GM19463 (cell line): ENCODE data around the gene ATP2B1.

Experiments used
- ATAC-seq: cut with Tn5 transposase; IDR thresholded peaks from one replicate; pipeline ENCODE4 v1.9.1; 2021; ENCODE audit warnings: mild to moderate bottlenecking, moderate library complexity; ENCODE audit not compliant: unreplicated experiment

The ATP2B1 gene

DNA sequence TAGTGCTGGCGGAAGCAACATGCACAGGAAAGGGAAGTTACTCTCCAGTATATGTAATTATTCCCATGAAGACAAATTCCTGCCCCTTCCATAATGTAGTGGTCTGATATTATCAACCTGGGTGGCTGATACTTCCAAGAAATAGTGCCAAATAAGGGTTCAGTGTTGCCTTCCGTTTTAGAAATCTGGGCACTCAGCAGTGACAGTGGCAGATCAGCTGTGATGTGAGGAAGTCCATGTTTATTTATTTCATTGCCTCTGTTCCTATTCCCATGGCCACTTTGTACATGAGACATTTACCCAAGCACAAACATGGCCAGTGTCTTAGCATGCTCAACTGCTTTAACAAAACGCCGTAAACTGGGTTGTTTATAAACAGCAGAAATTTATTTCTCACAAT is 162.5 kb downstream of the ATP2B1 start:
- ATAC-seq, result no peak

GRCh38 chr12:89544681-89545184 is 163.9 kb downstream of the ATP2B1 start:
- ATAC-seq, result peak; percentile 31

GRCh38 chr12:89544022-89544421 is 164.6 kb downstream of the ATP2B1 start:
- no peak for ATAC-seq

DNA sequence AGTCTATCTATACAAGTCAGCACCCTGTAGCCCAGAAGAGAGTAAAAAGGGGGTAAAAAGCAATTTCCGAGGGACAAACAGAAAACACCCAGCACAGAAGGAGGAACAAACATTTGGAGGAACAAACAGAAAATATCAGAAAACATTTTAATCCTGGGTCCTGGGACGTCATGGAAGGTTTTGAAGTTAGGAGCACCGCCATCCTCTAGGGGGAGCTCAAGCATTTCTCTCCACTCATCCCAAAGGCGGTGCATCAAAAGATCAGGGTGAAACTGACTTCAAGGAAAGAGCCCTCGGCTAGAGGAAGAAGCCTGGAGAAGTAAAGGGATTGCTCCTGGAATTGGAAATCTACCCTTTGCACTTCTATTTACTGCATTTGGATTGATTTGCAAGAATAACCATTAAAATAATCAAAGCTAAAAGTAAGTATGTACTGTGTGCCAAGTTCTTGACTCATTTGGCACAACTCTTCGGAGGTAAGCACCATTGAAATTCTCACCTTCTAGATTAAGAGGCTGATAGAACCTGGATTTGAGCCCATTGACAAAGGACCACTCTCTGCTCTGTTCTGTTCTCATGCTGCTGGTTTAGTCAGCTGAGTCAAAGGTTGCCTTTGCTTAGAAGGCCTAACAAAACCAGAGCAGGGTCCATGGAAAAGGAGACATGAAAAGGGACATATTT is 165.6 kb downstream of the ATP2B1 start:
- ATAC-seq, result peak; percentile 72

DNA sequence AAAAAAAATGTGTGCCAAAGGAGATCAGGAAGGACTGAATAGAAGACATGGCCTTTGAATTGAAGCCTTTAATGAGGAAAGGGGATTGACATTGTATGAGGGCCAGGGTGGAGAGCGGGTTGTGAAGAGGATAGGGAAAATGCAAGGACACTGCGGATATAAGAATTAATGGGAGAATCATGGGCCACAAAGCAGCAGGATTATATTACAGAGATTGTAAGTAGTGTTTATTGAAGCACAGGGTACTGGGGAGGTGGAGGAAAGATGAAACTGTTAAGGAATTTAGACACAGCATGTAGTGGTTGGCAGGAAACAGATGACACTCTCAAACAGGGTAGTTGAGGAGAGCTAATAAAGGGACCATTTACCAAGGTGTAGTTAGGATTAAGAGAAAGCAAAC is 166.4 kb downstream of the ATP2B1 start:
- no peak for ATAC-seq

GRCh38 chr12:89540586-89540985 is 168.1 kb downstream of the ATP2B1 start:
- ATAC-seq, result no peak

DNA sequence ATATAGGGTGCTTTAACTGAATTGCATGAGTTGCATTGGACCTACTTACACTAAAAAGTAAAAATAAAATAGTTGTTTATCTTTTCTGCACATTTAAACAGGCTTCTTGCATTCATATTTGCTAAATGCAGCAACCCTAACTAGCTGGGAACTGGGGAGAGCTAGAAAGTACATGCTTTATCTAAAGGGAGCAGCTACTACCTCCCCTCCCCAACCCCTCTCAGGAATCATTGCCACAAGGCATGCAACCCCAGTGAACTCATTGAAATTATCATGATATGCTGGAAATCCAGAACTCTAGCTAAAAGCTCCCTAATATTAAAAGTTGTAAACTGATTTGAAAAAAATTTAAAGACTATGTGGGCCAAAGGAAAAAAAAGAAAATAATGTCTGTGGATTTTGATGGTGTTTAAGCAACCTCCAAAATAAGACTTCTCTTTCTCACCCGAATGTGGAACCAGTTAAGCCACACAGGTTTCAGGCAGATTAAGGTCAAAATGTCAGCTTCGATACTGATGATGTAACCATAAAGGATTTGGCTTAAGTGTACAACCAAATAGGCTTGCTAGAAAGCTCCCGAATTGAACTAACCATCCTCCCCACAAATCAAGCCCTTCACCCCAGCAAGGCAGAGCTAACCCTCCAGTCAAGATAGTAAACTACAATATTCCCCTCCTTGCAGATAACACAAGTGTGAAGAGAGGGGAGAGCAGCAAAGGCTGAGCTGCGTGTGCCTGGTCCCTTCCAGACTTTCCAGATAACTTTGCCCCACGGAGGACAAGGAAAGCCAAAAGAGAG is 169.0 kb downstream of the ATP2B1 start:
- ATAC-seq, result no peak

DNA sequence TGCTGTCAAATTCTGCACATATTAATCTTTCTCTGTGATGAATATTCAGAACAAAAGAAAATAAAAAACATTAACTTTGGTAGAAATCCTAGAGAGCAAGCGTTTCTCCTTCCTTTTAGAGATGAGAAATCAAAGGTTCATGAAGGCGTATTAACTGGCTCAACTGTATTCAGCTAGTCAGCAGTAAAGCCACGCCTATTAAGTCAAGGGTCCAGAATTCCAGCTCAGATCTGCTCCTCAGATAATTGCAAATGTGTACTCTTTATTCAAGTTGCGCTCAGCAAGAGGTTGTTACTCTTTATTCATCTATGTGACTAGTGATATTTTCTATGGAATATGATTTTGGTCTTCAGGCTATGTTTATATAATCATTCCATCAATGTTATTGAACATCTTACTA is 169.7 kb downstream of the ATP2B1 start:
- no peak for ATAC-seq
